ENCODE measurements around the gene TMEM132D. TPM values are rescaled to one million over a fixed set of nuclear protein-coding genes. Genes with fewer than 3 reads are reported as not detected.

Gene TMEM132D
- total and polyA plus RNA-seq, 4 donors = 0.06 to 0.20 (median 0.13) TPM

DNA sequence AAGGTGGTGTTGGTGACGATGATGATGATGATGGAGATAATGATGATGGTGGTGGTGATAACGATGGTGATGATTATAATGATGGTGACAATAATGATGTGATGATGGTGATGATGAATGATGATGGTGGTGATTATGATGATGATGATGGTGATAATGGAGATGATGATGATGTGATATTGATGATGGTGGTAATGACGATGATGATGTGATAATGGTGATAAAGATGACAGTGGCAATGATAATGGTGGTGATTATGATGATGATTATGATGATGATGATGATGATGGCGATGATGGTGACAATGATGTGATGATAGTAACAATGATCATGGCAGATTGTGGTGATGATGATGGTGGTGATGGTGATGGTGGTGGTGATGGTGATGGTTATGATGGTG, 532.6 kb downstream of the TMEM132D start:
- WGBS, 2 donors = 79 to 88% methylated on average over 4 of the region's 4 CpGs
- H3K27me3 ChIP-seq (ENCODE audit: control insufficient read depth in 3 of 3, insufficient read depth in 3 of 3, low read length in 2 of 3) = no peaks in the 10 kb centered on the region
- peaks cover 0 to 11% (median 1%) of the 10 kb centered on the region in 4 donors for H3K9me3 ChIP-seq (ENCODE audit: control insufficient read depth in 4 of 4, insufficient read depth in 3 of 4, low read length in 3 of 4)
- H3K4me3 ChIP-seq = no peak overlapping the region
- H3K36me3 ChIP-seq (ENCODE audit: control insufficient read depth in 4 of 4, insufficient read depth in 4 of 4, low read length in 4 of 4) = no peaks in the 10 kb centered on the region
- DNase-seq (no peak), ATAC-seq (ENCODE audit: insufficient read depth, low FRiP score) (no peak)
- H3K27ac ChIP-seq (ENCODE audit: low read depth in 1 of 2, low read length in 1 of 2) = no peak overlapping the region
- TF ChIP-seq, protein P1, sequence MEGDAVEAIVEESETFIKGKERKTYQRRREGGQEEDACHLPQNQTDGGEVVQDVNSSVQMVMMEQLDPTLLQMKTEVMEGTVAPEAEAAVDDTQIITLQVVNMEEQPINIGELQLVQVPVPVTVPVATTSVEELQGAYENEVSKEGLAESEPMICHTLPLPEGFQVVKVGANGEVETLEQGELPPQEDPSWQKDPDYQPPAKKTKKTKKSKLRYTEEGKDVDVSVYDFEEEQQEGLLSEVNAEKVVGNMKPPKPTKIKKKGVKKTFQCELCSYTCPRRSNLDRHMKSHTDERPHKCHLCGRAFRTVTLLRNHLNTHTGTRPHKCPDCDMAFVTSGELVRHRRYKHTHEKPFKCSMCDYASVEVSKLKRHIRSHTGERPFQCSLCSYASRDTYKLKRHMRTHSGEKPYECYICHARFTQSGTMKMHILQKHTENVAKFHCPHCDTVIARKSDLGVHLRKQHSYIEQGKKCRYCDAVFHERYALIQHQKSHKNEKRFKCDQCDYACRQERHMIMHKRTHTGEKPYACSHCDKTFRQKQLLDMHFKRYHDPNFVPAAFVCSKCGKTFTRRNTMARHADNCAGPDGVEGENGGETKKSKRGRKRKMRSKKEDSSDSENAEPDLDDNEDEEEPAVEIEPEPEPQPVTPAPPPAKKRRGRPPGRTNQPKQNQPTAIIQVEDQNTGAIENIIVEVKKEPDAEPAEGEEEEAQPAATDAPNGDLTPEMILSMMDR (IDR thresholded peaks at IDR 0.05; ENCODE audit: control extremely low read depth, extremely low read depth) = no peak
- H3K4me1 ChIP-seq (ENCODE audit: control insufficient read depth in 5 of 5, insufficient read depth in 5 of 5, low read length in 5 of 5) = no peaks in the 10 kb centered on the region
- no peak overlapping the region for H3K9ac ChIP-seq (ENCODE audit: insufficient read depth in 1 of 2, low read length in 2 of 2)

DNA sequence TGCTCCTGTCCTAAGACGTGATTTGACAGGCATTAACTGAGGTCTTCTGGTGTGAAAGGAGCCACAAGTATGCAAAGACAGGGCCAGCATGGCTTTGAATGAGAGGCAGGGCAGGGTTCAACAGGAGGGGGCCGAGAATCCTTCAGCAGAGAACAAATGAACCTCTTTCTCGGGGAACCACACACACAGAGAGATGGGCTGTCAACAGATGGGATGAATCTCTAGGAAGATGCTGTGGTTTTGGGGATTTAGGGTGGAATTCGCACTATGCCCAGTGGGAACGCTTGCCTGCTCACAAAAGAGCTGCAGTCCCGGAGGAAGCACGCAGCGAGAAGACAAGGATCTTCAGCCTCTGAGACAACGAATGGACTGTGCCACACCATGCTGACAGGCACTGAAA, 537.2 kb downstream of the TMEM132D start:
- Histone ChIP-seq H3K9ac (ENCODE audit: insufficient read depth in 1 of 2, low read length in 2 of 2) (no peak overlapping the region), H3K4me3 (no peak overlapping the region), H3K27ac (ENCODE audit: low read depth in 1 of 2, low read length in 1 of 2) (no peak overlapping the region), H3K36me3 (ENCODE audit: control insufficient read depth in 4 of 4, insufficient read depth in 4 of 4, low read length in 4 of 4) (no peaks in the 10 kb centered on the region), H3K9me3 (ENCODE audit: control insufficient read depth in 4 of 4, insufficient read depth in 3 of 4, low read length in 3 of 4) (peaks cover 0 to 11% (median 1%) of the 10 kb centered on the region in 4 donors), H3K27me3 (ENCODE audit: control insufficient read depth in 3 of 3, insufficient read depth in 3 of 3, low read length in 2 of 3) (no peaks in the 10 kb centered on the region), H3K4me1 (ENCODE audit: control insufficient read depth in 5 of 5, insufficient read depth in 5 of 5, low read length in 5 of 5) (no peaks in the 10 kb centered on the region)
- TF ChIP-seq, protein P1 (IDR thresholded peaks at IDR 0.05; ENCODE audit: control extremely low read depth, extremely low read depth) = no peak
- DNase-seq (no peak), ATAC-seq (ENCODE audit: insufficient read depth, low FRiP score) (no peak)
- 91 to 94% methylated on average over 9 of the region's 9 CpGs for WGBS, 2 donors

DNA sequence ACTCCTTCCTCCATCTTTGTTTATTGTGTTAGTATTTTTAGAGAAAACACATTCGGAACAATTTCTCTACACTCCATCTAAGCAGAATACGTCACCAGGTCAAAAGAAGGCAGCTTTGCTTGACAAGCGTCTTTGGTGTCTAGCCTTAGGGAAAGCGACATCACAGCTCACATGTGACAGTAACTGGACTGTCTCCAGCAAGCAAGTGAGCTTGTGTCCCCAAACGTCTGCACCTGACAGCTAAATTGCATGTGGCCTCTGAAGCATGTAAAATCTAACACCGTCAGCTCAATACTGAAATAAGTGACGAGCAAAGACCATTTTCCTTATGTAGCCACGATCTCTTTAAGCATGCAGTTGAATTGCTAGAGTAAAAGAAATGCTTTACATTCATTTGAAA, 540.8 kb downstream of the TMEM132D start:
- DNase-seq = no peak
- H3K9me3 ChIP-seq (ENCODE audit: control insufficient read depth in 4 of 4, insufficient read depth in 3 of 4, low read length in 3 of 4) = peaks cover 0 to 9% (median 1%) of the 10 kb centered on the region in 4 donors
- TF ChIP-seq, protein P1 (IDR thresholded peaks at IDR 0.05; ENCODE audit: control extremely low read depth, extremely low read depth) = no peak
- ATAC-seq (ENCODE audit: insufficient read depth, low FRiP score) = no peak
- H3K36me3 ChIP-seq (ENCODE audit: control insufficient read depth in 4 of 4, insufficient read depth in 4 of 4, low read length in 4 of 4) = no peaks in the 10 kb centered on the region
- H3K27me3 ChIP-seq (ENCODE audit: control insufficient read depth in 3 of 3, insufficient read depth in 3 of 3, low read length in 2 of 3) = no peaks in the 10 kb centered on the region
- WGBS, 2 donors = 65 to 78% methylated on average over 8 of the region's 8 CpGs
- H3K9ac ChIP-seq (ENCODE audit: insufficient read depth in 1 of 2, low read length in 2 of 2) = no peak overlapping the region
- H3K4me3 ChIP-seq = no peak overlapping the region
- H3K4me1 ChIP-seq (ENCODE audit: control insufficient read depth in 5 of 5, insufficient read depth in 5 of 5, low read length in 5 of 5) = no peaks in the 10 kb centered on the region
- no peak overlapping the region for H3K27ac ChIP-seq (ENCODE audit: low read depth in 1 of 2, low read length in 1 of 2)

DNA sequence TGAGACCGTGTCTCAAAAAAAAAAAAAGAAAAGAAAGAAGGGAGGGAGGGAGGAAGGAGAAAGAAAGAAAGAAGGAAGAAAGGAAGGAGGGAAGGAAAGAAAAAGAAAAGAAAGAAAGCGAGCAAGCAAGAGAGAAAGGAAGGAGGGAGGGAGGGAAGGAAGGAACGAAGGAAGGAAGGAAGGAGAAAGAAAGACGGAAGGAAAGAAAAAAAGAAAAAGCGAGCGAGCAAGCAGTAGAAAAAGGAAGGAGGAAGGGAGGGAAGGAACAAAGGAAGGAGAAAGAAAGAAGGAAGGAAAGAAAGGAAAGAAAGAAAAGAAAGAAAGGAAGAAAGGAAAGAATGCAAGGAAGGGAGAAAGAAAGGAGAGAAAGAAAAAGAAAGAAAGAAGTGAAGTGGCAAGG, 546.6 kb downstream of the TMEM132D start:
- H3K27me3 ChIP-seq (ENCODE audit: control insufficient read depth in 3 of 3, insufficient read depth in 3 of 3, low read length in 2 of 3) = no peaks in the 10 kb centered on the region
- no peaks in the 10 kb centered on the region for H3K4me1 ChIP-seq (ENCODE audit: control insufficient read depth in 5 of 5, insufficient read depth in 5 of 5, low read length in 5 of 5)
- WGBS, 2 donors = 92 to 94% methylated on average over 6 of the region's 6 CpGs
- H3K9me3 ChIP-seq (ENCODE audit: control insufficient read depth in 4 of 4, insufficient read depth in 3 of 4, low read length in 3 of 4) = no peaks in the 10 kb centered on the region
- ATAC-seq (ENCODE audit: insufficient read depth, low FRiP score) = no peak
- no peak overlapping the region for H3K4me3 ChIP-seq
- TF ChIP-seq, protein P1 (IDR thresholded peaks at IDR 0.05; ENCODE audit: control extremely low read depth, extremely low read depth) = no peak
- DNase-seq = no peak
- H3K36me3 ChIP-seq (ENCODE audit: control insufficient read depth in 4 of 4, insufficient read depth in 4 of 4, low read length in 4 of 4) = no peaks in the 10 kb centered on the region
- no peak overlapping the region for H3K9ac ChIP-seq (ENCODE audit: insufficient read depth in 1 of 2, low read length in 2 of 2)
- no peak overlapping the region for H3K27ac ChIP-seq (ENCODE audit: low read depth in 1 of 2, low read length in 1 of 2)
